GM12878 (cell line): Measurements from ENCODE around the gene ZNF785. TPM values are rescaled to one million over a fixed set of nuclear protein-coding genes. Genes with fewer than 3 reads are reported as not detected.

ENCODE experiments used
- EED ChIP-seq: sonication (generic); IDR thresholded peaks from 2 replicates; pipeline ENCODE4 v1.6.1; 2016; ENCODE audit warnings: antibody characterized with exemption, low read depth
- JUNB ChIP-seq: IDR thresholded peaks from 2 replicates; pipeline ENCODE4 v1.6.1; 2016; ENCODE audit warnings: antibody characterized with exemption, mild to moderate bottlenecking
- JUND ChIP-seq: IDR thresholded peaks from 2 replicates; pipeline ENCODE4 v1.6.1; 2012; ENCODE audit warnings: low read depth, mild to moderate bottlenecking, low read length, improper control_type of control experiment, moderate library complexity
- LARP7 ChIP-seq: fragments of 450-650 bp; IDR thresholded peaks from 2 replicates; pipeline ENCODE4 v1.6.1; 2017; ENCODE audit warnings: mild to moderate bottlenecking
- MYB ChIP-seq: fragments of 150-350 bp; IDR thresholded peaks from 2 replicates; pipeline ENCODE4 v1.6.1; 2014; ENCODE audit warnings: mild to moderate bottlenecking, low read depth, low read length, borderline replicate concordance
- NBN ChIP-seq: fragments of 450-650 bp; IDR thresholded peaks from 2 replicates; pipeline ENCODE4 v1.6.1; 2016
- NR2C2 ChIP-seq: IDR thresholded peaks from 2 replicates; pipeline ENCODE4 v1.6.1; 2011; ENCODE audit warnings: borderline replicate concordance, low read depth; ENCODE audit not compliant: control insufficient read depth, insufficient read length
- PRDM15 ChIP-seq: fragments of 450-650 bp; formaldehyde crosslinking; IDR thresholded peaks from 2 replicates; pipeline ENCODE4 v1.4.0; 2020; ENCODE audit warnings: mild to moderate bottlenecking, moderate library complexity
- RAD21 ChIP-seq: IDR thresholded peaks from 2 replicates; pipeline ENCODE4 v1.6.1; 2011; ENCODE audit warnings: mild to moderate bottlenecking, low read depth, low read length, moderate library complexity; ENCODE audit not compliant: insufficient read depth
- RUNX3 ChIP-seq: IDR thresholded peaks from 2 replicates; pipeline ENCODE4 v1.6.1; 2012; ENCODE audit warnings: low read length, inconsistent platforms
- SMAD1 ChIP-seq: fragments of 450-650 bp; IDR thresholded peaks from 2 replicates; pipeline ENCODE4 v1.6.1; 2018; ENCODE audit warnings: mild to moderate bottlenecking, low read depth; ENCODE audit not compliant: partially characterized antibody
- SMARCA5 ChIP-seq: fragments of 450-650 bp; IDR thresholded peaks from 2 replicates; pipeline ENCODE4 v1.6.1; 2017; ENCODE audit warnings: mild to moderate bottlenecking
- SRF ChIP-seq, 2 experiments: IDR thresholded peaks; 2 replicates each; pipeline ENCODE4 v1.6.1; 2011; ENCODE audit warnings: low read depth in 2 of 2, low read length in 2 of 2, mild to moderate bottlenecking in 1 of 2, moderate library complexity in 1 of 2
- TCF12 ChIP-seq: IDR thresholded peaks from 2 replicates; pipeline ENCODE4 v1.6.1; 2011; ENCODE audit warnings: low read depth, mild to moderate bottlenecking, low read length
- USF2 ChIP-seq: IDR thresholded peaks from 2 replicates; pipeline ENCODE4 v1.6.1; 2011; ENCODE audit warnings: low read depth, low read length, improper control_type of control experiment, borderline replicate concordance
- ZBTB11 ChIP-seq: fragments of 450-650 bp; formaldehyde crosslinking; IDR thresholded peaks from 2 replicates; pipeline ENCODE4 v1.5.0; 2022; ENCODE audit warnings: mild to moderate bottlenecking, missing genetic modification characterization
- polyA plus RNA-seq, 11 experiments: library from polyadenylated mRNA; depleted of rRNA in 4 of 11; unstranded in 6 of 11; stranded (reverse) in 5 of 11; fragments of >200 nt; fragmentation: Nextera tagmentation in 4 of 11; fragmentation: Illumina TruSeq in 1 of 11; extraction: Ambion mirVana in 4 of 11; extraction: Trizol in 1 of 11; gene quantifications; 1 replicate in 1 of 11; 2 replicates in 10 of 11; pipeline versions ENCODE4 v1.2.1 to v1.2.3, GENCODE V29; 2011 to 2016; ENCODE audit warnings: inconsistent platforms in 2 of 11, missing spikeins in 2 of 11, low read depth in 1 of 11
- total RNA-seq, 4 experiments: library from RNA; depleted of rRNA in 3 of 4; stranded (reverse); fragments of >200 nt in 3 of 4; fragmentation: Illumina TruSeq in 1 of 4; extraction: Trizol in 1 of 4; gene quantifications; 2 replicates each; pipeline versions ENCODE4 v1.2.1 to v1.2.3, GENCODE V29; 2013 to 2021
- TF ChIP-seq, protein P1 (sequence below), 3 experiments: IDR thresholded peaks in 2 of 3; conservative IDR thresholded peaks in 1 of 3; 2 replicates each; pipeline ENCODE4 v1.5.1; 2011; ENCODE audit warnings: low read depth in 3 of 3, low read length in 3 of 3, mild to moderate bottlenecking in 3 of 3, control low read depth in 2 of 3, moderate library complexity in 2 of 3, inconsistent platforms in 1 of 3, mixed read lengths in 1 of 3; ENCODE audit not compliant: control insufficient read depth in 2 of 3, insufficient read depth in 1 of 3; ENCODE audit errors: extremely low read depth in 1 of 3
- TF ChIP-seq, protein P2 (sequence below): IDR thresholded peaks from 2 replicates; pipeline ENCODE4 v1.6.1; 2011; ENCODE audit warnings: mild to moderate bottlenecking, low read depth, low read length, moderate library complexity; ENCODE audit not compliant: insufficient replicate concordance

ZNF785 gene
- total and polyA plus RNA-seq, 10 of the 15 experiments (the other 5 are each of a cell fraction or from before 2014, with no cell fraction given): 0.87 to 11.5 (median 7.5) TPM

DNA sequence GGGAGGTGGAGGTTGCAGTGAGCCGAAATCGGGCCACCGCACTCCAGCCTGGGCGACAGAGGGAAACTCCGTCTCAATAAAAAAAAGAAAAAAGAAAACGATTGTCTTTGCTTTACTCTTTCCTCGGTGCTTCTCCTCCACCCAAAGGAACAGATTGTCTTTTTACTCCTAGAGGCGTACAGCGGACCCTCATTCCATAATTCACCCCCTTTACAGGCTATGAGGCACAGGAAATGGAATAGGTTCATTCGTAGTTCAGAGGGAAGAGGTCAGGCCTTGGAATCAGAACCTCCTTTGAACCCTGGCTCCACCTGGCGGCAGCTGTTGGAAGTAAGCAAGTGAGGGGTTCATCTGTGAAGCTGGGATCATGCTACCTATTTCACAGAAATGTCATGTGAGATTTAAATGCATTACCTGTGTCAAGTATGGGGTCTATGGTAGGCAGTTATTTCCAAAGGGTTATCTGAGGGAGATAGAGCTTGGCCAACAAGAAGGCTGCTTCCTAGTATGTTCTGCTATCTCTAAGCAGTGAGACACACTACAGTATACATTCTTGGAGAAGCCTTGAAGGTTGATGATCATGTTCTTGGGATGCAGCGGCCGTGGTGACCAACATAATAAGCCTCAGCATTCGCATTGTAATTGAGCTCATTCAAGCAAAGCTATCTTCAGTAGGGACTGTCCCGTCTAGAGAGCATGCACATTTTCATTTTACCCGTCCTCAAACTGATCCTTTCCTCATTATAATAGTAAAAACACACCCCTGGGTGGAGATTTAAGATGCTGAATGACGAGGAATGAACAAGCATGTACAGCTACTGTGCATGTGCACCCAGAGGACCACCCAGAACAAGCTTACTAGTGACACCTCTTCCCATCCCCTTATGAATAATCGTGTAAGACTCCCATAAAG is 43.4 kb upstream of the ZNF785 start (continued):
- TF ChIP-seq ZBTB11 (CRISPR knock-in tag): no peak
- peak; percentile 81 for TF ChIP-seq RAD21
- no peak for TF ChIP-seq MYB
- peak; percentile 75 for TF ChIP-seq SMARCA5
- TF ChIP-seq JUNB: no peak
- no peak for TF ChIP-seq TCF12
- no peak for TF ChIP-seq JUND
- TF ChIP-seq RUNX3: no peak
- TF ChIP-seq, protein P1, sequence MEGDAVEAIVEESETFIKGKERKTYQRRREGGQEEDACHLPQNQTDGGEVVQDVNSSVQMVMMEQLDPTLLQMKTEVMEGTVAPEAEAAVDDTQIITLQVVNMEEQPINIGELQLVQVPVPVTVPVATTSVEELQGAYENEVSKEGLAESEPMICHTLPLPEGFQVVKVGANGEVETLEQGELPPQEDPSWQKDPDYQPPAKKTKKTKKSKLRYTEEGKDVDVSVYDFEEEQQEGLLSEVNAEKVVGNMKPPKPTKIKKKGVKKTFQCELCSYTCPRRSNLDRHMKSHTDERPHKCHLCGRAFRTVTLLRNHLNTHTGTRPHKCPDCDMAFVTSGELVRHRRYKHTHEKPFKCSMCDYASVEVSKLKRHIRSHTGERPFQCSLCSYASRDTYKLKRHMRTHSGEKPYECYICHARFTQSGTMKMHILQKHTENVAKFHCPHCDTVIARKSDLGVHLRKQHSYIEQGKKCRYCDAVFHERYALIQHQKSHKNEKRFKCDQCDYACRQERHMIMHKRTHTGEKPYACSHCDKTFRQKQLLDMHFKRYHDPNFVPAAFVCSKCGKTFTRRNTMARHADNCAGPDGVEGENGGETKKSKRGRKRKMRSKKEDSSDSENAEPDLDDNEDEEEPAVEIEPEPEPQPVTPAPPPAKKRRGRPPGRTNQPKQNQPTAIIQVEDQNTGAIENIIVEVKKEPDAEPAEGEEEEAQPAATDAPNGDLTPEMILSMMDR (IDR thresholded peaks at IDR 0.05 in 2 of 3, conservative IDR thresholded peaks at IDR 0.05 in 1 of 3; ENCODE audit: control insufficient read depth in 2 of 3, extremely low read depth in 1 of 3, insufficient read depth in 1 of 3, low read depth in 3 of 3, low read length in 3 of 3): peak; percentile 90 to 95 (median 93); a peak in 5 of 6 replicates
- no peak for TF ChIP-seq SMAD1
- TF ChIP-seq, protein P2, sequence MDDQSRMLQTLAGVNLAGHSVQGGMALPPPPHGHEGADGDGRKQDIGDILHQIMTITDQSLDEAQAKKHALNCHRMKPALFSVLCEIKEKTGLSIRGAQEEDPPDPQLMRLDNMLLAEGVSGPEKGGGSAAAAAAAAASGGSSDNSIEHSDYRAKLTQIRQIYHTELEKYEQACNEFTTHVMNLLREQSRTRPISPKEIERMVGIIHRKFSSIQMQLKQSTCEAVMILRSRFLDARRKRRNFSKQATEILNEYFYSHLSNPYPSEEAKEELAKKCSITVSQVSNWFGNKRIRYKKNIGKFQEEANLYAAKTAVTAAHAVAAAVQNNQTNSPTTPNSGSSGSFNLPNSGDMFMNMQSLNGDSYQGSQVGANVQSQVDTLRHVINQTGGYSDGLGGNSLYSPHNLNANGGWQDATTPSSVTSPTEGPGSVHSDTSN: no peak
- peak; percentile 47; the same call in 1 of the 2 replicates for TF ChIP-seq EED
- no peak for TF ChIP-seq USF2
- no peak for TF ChIP-seq PRDM15 (CRISPR knock-in tag)
- TF ChIP-seq SRF (IDR thresholded peaks at IDR 0.05; ENCODE audit: low read depth in 2 of 2, low read length in 2 of 2): no peak
- TF ChIP-seq NBN: no peak
- TF ChIP-seq LARP7: no peak
- TF ChIP-seq NR2C2: no peak
